HepG2 (cell line): ENCODE results near the gene TMEM214. TPM values are rescaled to one million over a fixed set of nuclear protein-coding genes. Genes with fewer than 3 reads are reported as not detected.

Experiments used
- ARNT2 ChIP-seq: sonication (generic); formaldehyde crosslinking; IDR thresholded peaks from 2 replicates; pipeline ENCODE4 v1.8.0; 2022; ENCODE audit warnings: mild to moderate bottlenecking, low read depth, missing genetic modification reagents, moderate library complexity
- ISX ChIP-seq: sonication (generic); formaldehyde crosslinking; conservative IDR thresholded peaks from 2 replicates; pipeline ENCODE4 v1.5.0; 2020; ENCODE audit warnings: missing genetic modification reagents
- KLF6 ChIP-seq: IDR thresholded peaks from 2 replicates; pipeline ENCODE4 v1.8.0; 2016; ENCODE audit warnings: missing biosample characterization, missing genetic modification reagents
- MATR3 ChIP-seq: sonication (generic); formaldehyde crosslinking; IDR thresholded peaks from 2 replicates; pipeline ENCODE4 v1.4.0; 2020; ENCODE audit warnings: missing genetic modification reagents
- RFX3 ChIP-seq: IDR thresholded peaks from 2 replicates; pipeline ENCODE4 v1.6.1; 2016; ENCODE audit warnings: missing biosample characterization, missing genetic modification reagents
- SAP130 ChIP-seq: IDR thresholded peaks from 2 replicates; pipeline ENCODE4 v1.6.1; 2016; ENCODE audit warnings: low read depth
- SUZ12 ChIP-seq: fragments of 150-350 bp; IDR thresholded peaks from 2 replicates; pipeline ENCODE4 v1.6.1; 2014; ENCODE audit warnings: low read depth, low read length
- TBX3 ChIP-seq: fragments of 450-650 bp; IDR thresholded peaks from 2 replicates; pipeline ENCODE4 v1.6.1; 2017; ENCODE audit warnings: antibody characterized with exemption, mild to moderate bottlenecking, inconsistent platforms, borderline replicate concordance
- ZMYM3 ChIP-seq: sonication (generic); formaldehyde crosslinking; IDR thresholded peaks from 2 replicates; pipeline ENCODE4 v1.5.1; 2020; ENCODE audit warnings: mild to moderate bottlenecking, missing genetic modification reagents
- ZNF772 ChIP-seq: sonication (generic); formaldehyde crosslinking; IDR thresholded peaks from 2 replicates; pipeline ENCODE4 v1.5.0; 2020; ENCODE audit warnings: mild to moderate bottlenecking, missing genetic modification reagents
- ZSCAN12 ChIP-seq: sonication (generic); formaldehyde crosslinking; IDR thresholded peaks from 2 replicates; pipeline ENCODE4 v1.9.0; 2021; ENCODE audit warnings: mild to moderate bottlenecking, missing genetic modification reagents
- polyA plus RNA-seq, 8 experiments: library from polyadenylated mRNA; depleted of rRNA in 3 of 8; stranded (reverse) in 7 of 8; unstranded in 1 of 8; fragments of >200 nt; fragmentation: Illumina TruSeq in 4 of 8; extraction: Trizol in 4 of 8; gene quantifications; 2 replicates each; pipeline versions ENCODE4 v1.2.1 to v1.2.3, GENCODE V29; 2011 to 2016; ENCODE audit warnings: low read depth in 4 of 8, missing spikeins in 1 of 8, mixed read lengths in 1 of 8; ENCODE audit not compliant: insufficient read depth in 1 of 8
- total RNA-seq, 5 experiments: library from RNA; depleted of rRNA; stranded (reverse); fragments of >200 nt; fragmentation: Illumina TruSeq; extraction: Trizol; gene quantifications; 2 replicates each; pipeline ENCODE4 v1.2.3, GENCODE V29; 2016; ENCODE audit warnings: low read depth in 1 of 5
- TF ChIP-seq, protein P1 (sequence below): sonication (generic); formaldehyde crosslinking; IDR thresholded peaks from 2 replicates; pipeline ENCODE4 v1.8.0; 2022; ENCODE audit warnings: missing genetic modification reagents, mild to moderate bottlenecking, borderline replicate concordance
- TF ChIP-seq, protein P2 (sequence below): sonication (generic); formaldehyde crosslinking; IDR thresholded peaks from 2 replicates; pipeline ENCODE4 v1.8.1; 2023; ENCODE audit warnings: mild to moderate bottlenecking, moderate library complexity, missing genetic modification reagents
- TF ChIP-seq, protein P3 (sequence below): sonication (generic); formaldehyde crosslinking; IDR thresholded peaks from 2 replicates; pipeline ENCODE4 v1.5.1; 2020; ENCODE audit warnings: mild to moderate bottlenecking, moderate library complexity, missing genetic modification reagents
- TF ChIP-seq, protein P4 (sequence below): sonication (generic); formaldehyde crosslinking; conservative IDR thresholded peaks from 2 replicates; pipeline ENCODE4 v1.4.0; 2020; ENCODE audit warnings: missing genetic modification reagents
- TF ChIP-seq, protein P5 (sequence below): IDR thresholded peaks from 2 replicates; pipeline ENCODE4 v1.6.1; 2018; ENCODE audit warnings: missing genetic modification reagents, mild to moderate bottlenecking, missing compliant biosample characterization
- TF ChIP-seq, protein P6 (sequence below): sonication (generic); formaldehyde crosslinking; IDR thresholded peaks from 2 replicates; pipeline ENCODE4 v1.4.0; 2020; ENCODE audit warnings: missing genetic modification reagents, low read depth, mild to moderate bottlenecking, borderline replicate concordance

Gene TMEM214
- total and polyA plus RNA-seq, 2 of the 13 experiments (the other 11 are each of a cell fraction or from before 2014, with no cell fraction given), result 58.3 to 132 TPM

DNA sequence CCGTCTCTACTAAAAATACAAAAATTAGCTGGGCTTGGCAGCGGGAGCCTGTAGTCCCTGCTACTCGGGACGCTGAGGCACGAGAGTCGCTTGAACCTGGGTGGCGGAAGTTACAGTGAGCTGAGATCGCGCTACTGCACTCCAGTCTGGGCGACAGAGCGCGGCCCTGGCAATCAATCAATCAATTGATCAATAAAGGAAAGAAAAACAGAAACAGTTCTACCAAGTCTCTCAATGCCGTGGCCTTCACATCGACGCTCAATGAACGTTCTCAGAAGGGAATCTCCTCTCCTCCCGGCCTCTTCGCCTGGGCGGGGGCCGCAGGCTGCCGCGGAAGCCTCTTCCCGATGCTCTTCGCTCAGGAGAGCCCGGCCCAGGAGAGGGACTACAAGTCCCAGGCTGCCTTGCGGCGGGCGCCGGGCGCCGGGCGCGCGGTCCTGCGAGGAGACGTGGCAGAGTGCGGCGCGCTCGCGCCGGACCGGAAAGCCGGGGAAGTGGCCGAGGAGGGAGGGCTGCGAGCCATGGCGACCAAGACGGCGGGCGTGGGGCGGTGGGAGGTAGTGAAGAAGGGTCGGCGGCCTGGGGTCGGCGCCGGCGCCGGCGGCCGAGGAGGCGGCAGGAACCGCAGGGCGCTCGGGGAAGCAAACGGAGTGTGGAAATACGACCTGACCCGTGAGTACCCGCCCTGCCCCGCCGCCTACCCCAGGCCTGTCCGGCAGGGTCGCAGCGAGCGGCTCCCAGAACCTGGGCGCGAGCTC lies at the start of gene TMEM214 (continued):
- TF ChIP-seq SAP130 (peak; percentile 98), TBX3 (no peak), ZSCAN12 (CRISPR knock-in tag) (peak; percentile 80; the same call in 1 of the 2 replicates), ARNT2 (CRISPR knock-in tag) (peak; percentile 87), MATR3 (CRISPR knock-in tag) (no peak), RFX3 (no peak), ZNF772 (CRISPR knock-in tag) (peak; percentile 79; the same call in 1 of the 2 replicates), ZMYM3 (peak; percentile 81; the same call in 1 of the 2 replicates), ISX (CRISPR knock-in tag) (0 out of 2 replicates have a peak, but pooled peaks have one; percentile 42), KLF6 (0 out of 2 replicates have a peak, but pooled peaks have one; percentile 41), SUZ12 (peak; percentile 76)
- TF ChIP-seq, protein P1, sequence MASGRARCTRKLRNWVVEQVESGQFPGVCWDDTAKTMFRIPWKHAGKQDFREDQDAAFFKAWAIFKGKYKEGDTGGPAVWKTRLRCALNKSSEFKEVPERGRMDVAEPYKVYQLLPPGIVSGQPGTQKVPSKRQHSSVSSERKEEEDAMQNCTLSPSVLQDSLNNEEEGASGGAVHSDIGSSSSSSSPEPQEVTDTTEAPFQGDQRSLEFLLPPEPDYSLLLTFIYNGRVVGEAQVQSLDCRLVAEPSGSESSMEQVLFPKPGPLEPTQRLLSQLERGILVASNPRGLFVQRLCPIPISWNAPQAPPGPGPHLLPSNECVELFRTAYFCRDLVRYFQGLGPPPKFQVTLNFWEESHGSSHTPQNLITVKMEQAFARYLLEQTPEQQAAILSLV (CRISPR knock-in tag), result peak; percentile 82
- TF ChIP-seq, protein P2, sequence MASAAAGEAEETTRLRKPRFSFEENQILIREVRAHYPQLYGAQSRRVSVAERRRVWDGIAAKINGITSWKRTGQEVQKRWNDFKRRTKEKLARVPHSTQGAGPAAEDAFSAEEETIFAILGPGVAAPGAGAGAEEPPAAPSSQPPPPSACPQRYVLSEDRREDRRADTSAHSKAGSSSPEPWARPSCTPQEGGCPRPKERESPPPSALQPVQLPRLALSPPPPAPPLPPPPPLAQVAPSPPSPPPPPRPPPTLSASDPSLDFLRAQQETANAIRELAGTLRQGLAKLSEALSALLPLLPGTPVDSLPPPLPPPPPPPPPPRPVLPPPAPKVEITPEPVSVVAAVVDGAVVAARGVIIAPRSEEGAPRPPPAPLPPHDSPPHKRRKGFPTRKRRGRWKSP (CRISPR knock-in tag), result peak; percentile 16; the same call in 1 of the 2 replicates
- TF ChIP-seq, protein P3, sequence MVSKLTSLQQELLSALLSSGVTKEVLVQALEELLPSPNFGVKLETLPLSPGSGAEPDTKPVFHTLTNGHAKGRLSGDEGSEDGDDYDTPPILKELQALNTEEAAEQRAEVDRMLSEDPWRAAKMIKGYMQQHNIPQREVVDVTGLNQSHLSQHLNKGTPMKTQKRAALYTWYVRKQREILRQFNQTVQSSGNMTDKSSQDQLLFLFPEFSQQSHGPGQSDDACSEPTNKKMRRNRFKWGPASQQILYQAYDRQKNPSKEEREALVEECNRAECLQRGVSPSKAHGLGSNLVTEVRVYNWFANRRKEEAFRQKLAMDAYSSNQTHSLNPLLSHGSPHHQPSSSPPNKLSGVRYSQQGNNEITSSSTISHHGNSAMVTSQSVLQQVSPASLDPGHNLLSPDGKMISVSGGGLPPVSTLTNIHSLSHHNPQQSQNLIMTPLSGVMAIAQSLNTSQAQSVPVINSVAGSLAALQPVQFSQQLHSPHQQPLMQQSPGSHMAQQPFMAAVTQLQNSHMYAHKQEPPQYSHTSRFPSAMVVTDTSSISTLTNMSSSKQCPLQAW (CRISPR knock-in tag), result no peak
- TF ChIP-seq, protein P4, sequence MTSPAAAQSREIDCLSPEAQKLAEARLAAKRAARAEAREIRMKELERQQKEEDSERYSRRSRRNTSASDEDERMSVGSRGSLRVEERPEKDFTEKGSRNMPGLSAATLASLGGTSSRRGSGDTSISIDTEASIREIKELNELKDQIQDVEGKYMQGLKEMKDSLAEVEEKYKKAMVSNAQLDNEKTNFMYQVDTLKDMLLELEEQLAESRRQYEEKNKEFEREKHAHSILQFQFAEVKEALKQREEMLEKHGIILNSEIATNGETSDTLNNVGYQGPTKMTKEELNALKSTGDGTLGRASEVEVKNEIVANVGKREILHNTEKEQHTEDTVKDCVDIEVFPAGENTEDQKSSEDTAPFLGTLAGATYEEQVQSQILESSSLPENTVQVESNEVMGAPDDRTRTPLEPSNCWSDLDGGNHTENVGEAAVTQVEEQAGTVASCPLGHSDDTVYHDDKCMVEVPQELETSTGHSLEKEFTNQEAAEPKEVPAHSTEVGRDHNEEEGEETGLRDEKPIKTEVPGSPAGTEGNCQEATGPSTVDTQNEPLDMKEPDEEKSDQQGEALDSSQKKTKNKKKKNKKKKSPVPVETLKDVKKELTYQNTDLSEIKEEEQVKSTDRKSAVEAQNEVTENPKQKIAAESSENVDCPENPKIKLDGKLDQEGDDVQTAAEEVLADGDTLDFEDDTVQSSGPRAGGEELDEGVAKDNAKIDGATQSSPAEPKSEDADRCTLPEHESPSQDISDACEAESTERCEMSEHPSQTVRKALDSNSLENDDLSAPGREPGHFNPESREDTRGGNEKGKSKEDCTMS, result no peak
- TF ChIP-seq, protein P5, sequence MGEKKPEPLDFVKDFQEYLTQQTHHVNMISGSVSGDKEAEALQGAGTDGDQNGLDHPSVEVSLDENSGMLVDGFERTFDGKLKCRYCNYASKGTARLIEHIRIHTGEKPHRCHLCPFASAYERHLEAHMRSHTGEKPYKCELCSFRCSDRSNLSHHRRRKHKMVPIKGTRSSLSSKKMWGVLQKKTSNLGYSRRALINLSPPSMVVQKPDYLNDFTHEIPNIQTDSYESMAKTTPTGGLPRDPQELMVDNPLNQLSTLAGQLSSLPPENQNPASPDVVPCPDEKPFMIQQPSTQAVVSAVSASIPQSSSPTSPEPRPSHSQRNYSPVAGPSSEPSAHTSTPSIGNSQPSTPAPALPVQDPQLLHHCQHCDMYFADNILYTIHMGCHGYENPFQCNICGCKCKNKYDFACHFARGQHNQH (CRISPR knock-in tag), result peak; percentile 68; the same call in 1 of the 2 replicates
- TF ChIP-seq, protein P6, sequence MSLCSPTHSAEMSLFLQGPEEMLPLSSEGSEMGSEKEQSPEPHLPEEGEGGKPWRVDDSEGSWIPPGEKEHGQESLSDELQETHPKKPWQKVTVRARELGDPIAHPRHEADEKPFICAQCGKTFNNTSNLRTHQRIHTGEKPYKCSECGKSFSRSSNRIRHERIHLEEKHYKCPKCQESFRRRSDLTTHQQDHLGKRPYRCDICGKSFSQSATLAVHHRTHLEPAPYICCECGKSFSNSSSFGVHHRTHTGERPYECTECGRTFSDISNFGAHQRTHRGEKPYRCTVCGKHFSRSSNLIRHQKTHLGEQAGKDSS (CRISPR knock-in tag), result peak; percentile 60; the same call in 1 of the 2 replicates
